ENCODE measurements around the gene UPF3A.
"Not testable (repeated sequence)": the region's sequence is repeated elsewhere in the genome, so short reads cannot be mapped to it uniquely, and the experiment has no call there.

The UPF3A gene

GRCh38 chr13:114324334-114324733 is 42.9 kb downstream of the UPF3A start:
- in situ Hi-C loops (cut with MboI; ENCODE audit: low pct_unique_long_range_greater_than_20kb, low sequenced_read_pairs): no loop called here

GRCh38 chr13:114325729-114326128 is 44.3 kb downstream of the UPF3A start:
- in situ Hi-C loops (cut with MboI; ENCODE audit: low pct_unique_long_range_greater_than_20kb, low sequenced_read_pairs): no loop called here
- no peak for DNase-seq

More at GRCh38 chr13:114324334-114324733, 42.9 kb downstream of the UPF3A start:
- DNase-seq: no peak

- DNase-seq: no peak
- in situ Hi-C loops (cut with MboI; ENCODE audit: low pct_unique_long_range_greater_than_20kb, low sequenced_read_pairs): no loop called here
These were observed 46.6 kb downstream of the UPF3A start for GRCh38 chr13:114328034-114328433.

GRCh38 chr13:114328595-114328994 is 47.2 kb downstream of the UPF3A start:
- no peak for DNase-seq
- in situ Hi-C loops (cut with MboI; ENCODE audit: low pct_unique_long_range_greater_than_20kb, low sequenced_read_pairs): no loop called here

- in situ Hi-C loops (cut with MboI; ENCODE audit: low pct_unique_long_range_greater_than_20kb, low sequenced_read_pairs): no loop called here
- DNase-seq: no peak
These were observed 48.7 kb downstream of the UPF3A start for GRCh38 chr13:114330086-114330485.

GRCh38 chr13:114333881-114334280 is 52.5 kb downstream of the UPF3A start:
- in situ Hi-C loops (cut with MboI; ENCODE audit: low pct_unique_long_range_greater_than_20kb, low sequenced_read_pairs): not testable (repeated sequence)

GRCh38 chr13:114334305-114335053 is 53.1 kb downstream of the UPF3A start:
- in situ Hi-C loops (cut with MboI; ENCODE audit: low pct_unique_long_range_greater_than_20kb, low sequenced_read_pairs): no loop called here
- no peak for DNase-seq

More at GRCh38 chr13:114333881-114334280, 52.5 kb downstream of the UPF3A start:
- not testable (repeated sequence) for DNase-seq

- in situ Hi-C loops (cut with MboI; ENCODE audit: low pct_unique_long_range_greater_than_20kb, low sequenced_read_pairs); DNase-seq: not testable (repeated sequence)
These were observed 55.1 kb downstream of the UPF3A start for GRCh38 chr13:114336457-114336856.

- in situ Hi-C loops (cut with MboI; ENCODE audit: low pct_unique_long_range_greater_than_20kb, low sequenced_read_pairs): no loop called here
- DNase-seq: no peak
These were observed 57.6 kb downstream of the UPF3A start for GRCh38 chr13:114338959-114339358.

GRCh38 chr13:114339857-114340534 is 58.6 kb downstream of the UPF3A start:
- peak; percentile 79 for DNase-seq
- in situ Hi-C loops (cut with MboI; ENCODE audit: low pct_unique_long_range_greater_than_20kb, low sequenced_read_pairs): no loop called here

- DNase-seq: no peak
These were observed 59.8 kb downstream of the UPF3A start for GRCh38 chr13:114341003-114341777.

GRCh38 chr13:114347256-114347655 is 65.9 kb downstream of the UPF3A start:
- in situ Hi-C loops (cut with MboI; ENCODE audit: low pct_unique_long_range_greater_than_20kb, low sequenced_read_pairs); DNase-seq: not testable (repeated sequence)

More at GRCh38 chr13:114341003-114341777, 59.8 kb downstream of the UPF3A start:
- in situ Hi-C loops (cut with MboI; ENCODE audit: low pct_unique_long_range_greater_than_20kb, low sequenced_read_pairs): no loop called here

GRCh38 chr13:114352763-114353162 is 71.4 kb downstream of the UPF3A start:
- in situ Hi-C loops (cut with MboI; ENCODE audit: low pct_unique_long_range_greater_than_20kb, low sequenced_read_pairs): not testable (repeated sequence)
- DNase-seq: peak; percentile 62

- DNase-seq; in situ Hi-C loops (cut with MboI; ENCODE audit: low pct_unique_long_range_greater_than_20kb, low sequenced_read_pairs): not testable (repeated sequence)
These were observed 72.0 kb downstream of the UPF3A start for GRCh38 chr13:114353382-114353781.

Measured in KBM-7 (cell line).